Mucosa of descending colon (tissue), 3 donors: ENCODE data around the gene ZMIZ1. TPM values are rescaled to one million over a fixed set of nuclear protein-coding genes. Genes with fewer than 3 reads are reported as not detected.

Source experiments
- ATAC-seq: fragments of 200-7000 bp; cut with Tn5 transposase; one replicate; pipeline ENCODE4 v1.9.1; 2020; ENCODE audit warnings: mild to moderate bottlenecking, moderate library complexity
- DNase-seq, 3 donors: peaks; one replicate each; pipeline ENCODE4 v3.0.0-alpha.2; 2020
- H3K36me3 ChIP-seq: fragments of 200-600 bp; one replicate; pipeline ENCODE4 v1.8.0; 2021; ENCODE audit warnings: low read depth, mild to moderate bottlenecking
- H3K4me1 ChIP-seq: fragments of 200-600 bp; one replicate; pipeline ENCODE4 v1.8.0; 2021; ENCODE audit warnings: low read depth, mild to moderate bottlenecking
- H3K4me3 ChIP-seq: fragments of 200-600 bp; one replicate; pipeline ENCODE4 v1.8.0; 2021; ENCODE audit warnings: mild to moderate bottlenecking
- H3K9me3 ChIP-seq: fragments of 200-600 bp; one replicate; pipeline ENCODE4 v1.8.0; 2021; ENCODE audit warnings: mild to moderate bottlenecking
- intact Hi-C, 2 donors: fragments of 100-400 bp; cut with DNase I in 1 of 2; cut with micrococcal nuclease in 1 of 2; formaldehyde crosslinking; loops; one replicate each; pipeline versions ENCODE4 v1.11.0 to v1.11.1; 2022; cut with DNase I, micrococcal nuclease
- total RNA-seq, 3 donors: library from RNA; stranded (reverse); fragmentation: NEBNext Ultra II Directional in 2 of 3; extraction: Animal tissue kit (Norgen Biotek cat#: 25700) in 2 of 3; gene quantifications; one replicate each; pipeline versions ENCODE4 v1.2.1 to v1.2.4, GENCODE V29; 2021 to 2023
- TF ChIP-seq, protein P1 (sequence below): fragments of 200-600 bp; IDR thresholded peaks from one replicate; pipeline ENCODE4 v1.8.0; 2022; ENCODE audit warnings: antibody characterized with exemption, mild to moderate bottlenecking
- donor health status: DM: no; HTN: no; CAD: no; lungs with moderate emphysema.
- donor health status: DM: no; HTN: no; CAD: no.
- donor health status: DM: no; HTN: yes; CAD: no.

Gene ZMIZ1
- total RNA-seq, 3 donors from 2014 or later, result 61.4 to 103 (median 89.1) TPM

DNA sequence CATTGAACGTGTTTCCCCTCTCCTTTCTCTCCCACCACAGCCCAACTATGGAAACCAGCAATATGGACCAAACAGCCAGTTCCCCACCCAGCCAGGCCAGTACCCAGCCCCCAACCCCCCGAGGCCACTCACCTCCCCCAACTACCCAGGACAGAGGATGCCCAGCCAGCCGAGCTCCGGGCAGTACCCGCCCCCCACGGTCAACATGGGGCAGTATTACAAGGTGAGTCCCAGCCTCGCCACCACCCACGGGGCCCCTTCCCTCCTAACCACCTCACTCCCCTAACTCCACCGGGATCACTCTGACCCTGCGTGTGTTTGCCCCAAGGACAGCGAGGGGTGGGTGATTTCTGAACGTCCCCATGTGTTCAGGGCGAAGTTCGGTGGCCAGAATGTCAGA, 227.7 kb downstream of the ZMIZ1 start:
- DNase-seq, result no peak
- Histone ChIP-seq H3K36me3 (peaks cover 4% of the 10 kb centered on the region), H3K4me1 (peaks cover 9% of the 10 kb centered on the region), H3K4me3 (no peak overlapping the region), H3K9me3 (no peaks in the 10 kb centered on the region)
- no peak for ATAC-seq
- TF ChIP-seq, protein P1, sequence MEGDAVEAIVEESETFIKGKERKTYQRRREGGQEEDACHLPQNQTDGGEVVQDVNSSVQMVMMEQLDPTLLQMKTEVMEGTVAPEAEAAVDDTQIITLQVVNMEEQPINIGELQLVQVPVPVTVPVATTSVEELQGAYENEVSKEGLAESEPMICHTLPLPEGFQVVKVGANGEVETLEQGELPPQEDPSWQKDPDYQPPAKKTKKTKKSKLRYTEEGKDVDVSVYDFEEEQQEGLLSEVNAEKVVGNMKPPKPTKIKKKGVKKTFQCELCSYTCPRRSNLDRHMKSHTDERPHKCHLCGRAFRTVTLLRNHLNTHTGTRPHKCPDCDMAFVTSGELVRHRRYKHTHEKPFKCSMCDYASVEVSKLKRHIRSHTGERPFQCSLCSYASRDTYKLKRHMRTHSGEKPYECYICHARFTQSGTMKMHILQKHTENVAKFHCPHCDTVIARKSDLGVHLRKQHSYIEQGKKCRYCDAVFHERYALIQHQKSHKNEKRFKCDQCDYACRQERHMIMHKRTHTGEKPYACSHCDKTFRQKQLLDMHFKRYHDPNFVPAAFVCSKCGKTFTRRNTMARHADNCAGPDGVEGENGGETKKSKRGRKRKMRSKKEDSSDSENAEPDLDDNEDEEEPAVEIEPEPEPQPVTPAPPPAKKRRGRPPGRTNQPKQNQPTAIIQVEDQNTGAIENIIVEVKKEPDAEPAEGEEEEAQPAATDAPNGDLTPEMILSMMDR, result no peak
- intact Hi-C loops, result no loop called here

DNA sequence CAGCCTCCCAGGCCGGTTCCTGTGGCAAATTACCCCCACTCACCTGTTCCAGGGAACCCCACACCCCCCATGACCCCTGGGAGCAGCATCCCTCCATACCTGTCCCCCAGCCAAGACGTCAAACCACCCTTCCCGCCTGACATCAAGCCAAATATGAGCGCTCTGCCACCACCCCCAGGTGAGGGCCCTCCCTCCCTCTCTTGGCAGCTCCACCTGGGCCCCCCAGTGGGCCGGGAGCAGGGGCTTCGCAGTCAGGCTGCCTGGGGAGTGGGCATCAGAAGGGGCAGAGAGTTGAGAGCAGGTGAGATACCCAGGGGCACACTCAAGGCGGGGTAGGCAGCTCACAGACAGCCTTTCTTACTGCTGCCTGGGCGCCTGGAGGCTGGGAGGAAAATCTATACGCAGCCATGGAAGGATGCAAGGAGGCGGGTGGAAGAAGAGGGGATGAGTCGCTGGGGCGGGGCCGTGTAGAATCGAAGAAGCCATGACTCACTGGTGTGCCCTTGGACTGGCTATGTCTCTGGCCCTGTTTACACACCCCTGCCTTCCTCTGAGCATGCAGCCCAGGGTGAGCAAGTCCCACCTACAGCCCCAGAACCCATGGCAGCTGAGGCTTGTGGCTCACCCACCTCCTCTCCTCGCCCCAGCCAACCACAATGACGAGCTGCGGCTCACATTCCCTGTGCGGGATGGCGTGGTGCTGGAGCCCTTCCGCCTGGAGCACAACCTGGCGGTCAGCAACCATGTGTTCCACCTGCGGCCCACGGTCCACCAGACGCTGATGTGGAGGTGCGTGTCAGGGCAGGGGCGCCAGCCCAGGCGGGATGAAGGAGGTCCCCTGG, 229.9 kb downstream of the ZMIZ1 start:
- no peak overlapping the region for H3K4me3 ChIP-seq
- intact Hi-C loops, result no loop called here
- peaks cover 4% of the 10 kb centered on the region for H3K36me3 ChIP-seq
- no peaks in the 10 kb centered on the region for H3K9me3 ChIP-seq
- TF ChIP-seq, protein P1, result no peak
- DNase-seq (peak; percentile 62 to 83 (median 67)), ATAC-seq (peak; percentile 84)
- H3K4me1 ChIP-seq, result no peaks in the 10 kb centered on the region

DNA sequence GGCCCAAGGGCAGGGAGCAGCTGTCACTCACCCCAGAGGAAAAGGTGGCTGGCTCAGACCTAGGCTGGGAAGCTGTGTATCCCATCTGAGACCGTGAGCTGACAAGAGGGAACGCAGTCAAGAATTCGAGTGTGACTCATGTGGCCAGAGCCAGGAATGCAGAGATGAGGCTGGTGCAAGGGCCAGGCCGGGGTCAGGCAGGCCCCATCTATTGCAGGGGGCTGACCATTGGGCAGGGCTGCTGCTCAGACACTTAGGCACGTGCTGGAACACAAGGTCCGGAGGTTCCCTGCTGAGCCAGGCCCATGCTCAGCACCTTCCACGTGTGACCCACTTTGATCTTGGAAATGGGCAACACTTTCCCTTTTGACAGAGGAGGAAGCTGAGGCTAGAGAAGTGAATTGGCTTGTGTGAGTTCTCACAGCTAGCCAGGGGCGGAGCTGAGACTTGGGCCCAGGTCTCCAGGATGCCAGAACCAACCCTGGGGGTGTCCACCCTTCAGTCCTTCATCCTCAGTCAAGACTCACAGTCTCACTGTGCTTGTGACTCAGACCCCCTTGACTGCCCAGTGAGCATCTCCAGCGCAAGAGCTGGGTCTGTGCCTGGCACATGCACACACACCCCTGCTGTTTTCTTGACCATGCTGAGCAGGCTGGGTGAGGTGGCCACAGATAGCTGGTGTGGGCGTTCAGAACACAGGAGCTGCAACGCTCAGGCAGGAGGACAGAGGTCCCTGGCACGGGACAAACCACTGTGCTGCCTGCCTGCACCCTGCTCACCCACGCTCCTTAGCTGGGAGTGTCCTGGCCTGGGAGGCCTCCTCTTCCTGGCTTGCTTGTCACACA, 230.9 kb downstream of the ZMIZ1 start:
- intact Hi-C loops, result no loop called here
- TF ChIP-seq, protein P1, result no peak
- Histone ChIP-seq H3K9me3 (no peaks in the 10 kb centered on the region), H3K4me1 (no peaks in the 10 kb centered on the region), H3K36me3 (peaks cover 4% of the 10 kb centered on the region), H3K4me3 (no peak overlapping the region)
- DNase-seq, result no peak
- peak; percentile 4 for ATAC-seq

DNA sequence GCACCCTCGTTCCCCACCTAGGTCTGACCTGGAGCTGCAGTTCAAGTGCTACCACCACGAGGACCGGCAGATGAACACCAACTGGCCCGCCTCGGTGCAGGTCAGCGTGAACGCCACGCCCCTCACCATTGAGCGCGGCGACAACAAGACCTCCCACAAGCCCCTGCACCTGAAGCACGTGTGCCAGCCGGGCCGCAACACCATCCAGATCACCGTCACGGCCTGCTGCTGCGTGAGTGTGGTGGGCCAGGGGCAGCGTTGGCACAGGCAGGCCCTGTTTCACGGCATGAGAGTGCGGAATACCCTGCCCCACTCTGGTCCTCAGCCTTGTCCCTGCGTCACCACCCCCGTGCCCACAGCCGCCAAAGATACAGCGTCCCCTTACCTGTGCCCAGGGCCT, 231.9 kb downstream of the ZMIZ1 start:
- TF ChIP-seq, protein P1, result no peak
- ATAC-seq (no peak), DNase-seq (no peak)
- intact Hi-C loops, result no loop called here
- no peak overlapping the region for H3K4me3 ChIP-seq
- H3K9me3 ChIP-seq, result no peaks in the 10 kb centered on the region
- peaks cover 11% of the 10 kb centered on the region for H3K36me3 ChIP-seq
- no peaks in the 10 kb centered on the region for H3K4me1 ChIP-seq

DNA sequence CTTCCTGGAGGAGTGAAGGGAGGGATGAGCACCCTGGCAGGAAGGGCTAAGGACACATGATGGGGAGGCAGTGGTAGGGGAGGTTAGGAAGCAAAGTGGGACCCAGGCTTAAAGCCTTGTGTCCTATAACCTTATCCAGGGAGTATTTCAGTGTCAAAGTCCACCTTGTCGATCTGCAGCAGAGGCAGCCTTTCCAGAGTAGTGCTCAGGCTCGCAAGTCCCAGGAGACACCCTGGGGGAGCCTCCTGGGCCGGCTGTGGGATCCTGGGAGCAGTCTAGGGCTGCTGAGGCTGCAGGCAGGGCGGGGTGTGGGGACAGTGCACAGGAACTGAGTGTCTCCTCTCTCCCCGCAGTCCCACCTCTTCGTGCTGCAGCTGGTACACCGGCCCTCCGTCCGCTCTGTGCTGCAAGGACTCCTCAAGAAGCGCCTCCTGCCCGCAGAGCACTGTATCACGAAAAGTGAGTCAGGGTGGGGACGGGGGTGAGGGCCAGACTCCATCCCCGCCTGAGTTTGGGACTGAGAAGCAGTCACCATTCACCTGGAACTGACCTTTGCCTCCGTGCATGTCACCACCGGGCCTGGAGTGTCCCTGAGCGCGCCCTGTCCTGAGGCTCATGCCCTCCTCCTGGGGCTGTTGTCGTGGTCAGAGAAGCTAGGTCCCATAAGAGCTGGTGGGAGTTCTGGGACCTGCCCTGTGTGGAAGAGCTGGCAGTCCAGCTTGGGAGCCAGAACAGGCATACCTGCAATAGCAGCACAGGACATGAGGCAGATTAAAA, 233.2 kb downstream of the ZMIZ1 start:
- ATAC-seq (no peak), DNase-seq (peak in 1 of 3 donors; percentile 36)
- Histone ChIP-seq H3K36me3 (peaks cover 11% of the 10 kb centered on the region), H3K9me3 (no peaks in the 10 kb centered on the region), H3K4me1 (no peaks in the 10 kb centered on the region), H3K4me3 (no peak overlapping the region)
- intact Hi-C loops, result no loop called here
- TF ChIP-seq, protein P1, result no peak
